GM12891 (cell line): ENCODE data around the gene HOOK2.

Experiments
- PAX5 ChIP-seq: IDR thresholded peaks from 2 replicates; pipeline ENCODE4 v1.6.1; 2011; ENCODE audit warnings: low read length, moderate library complexity, mild to moderate bottlenecking; ENCODE audit not compliant: insufficient read depth, severe bottlenecking
- POLR2A ChIP-seq: IDR thresholded peaks from 2 replicates; pipeline ENCODE4 v1.6.1; 2011; ENCODE audit warnings: low read depth, low read length, control low read depth
- POLR2AphosphoS5 ChIP-seq: IDR thresholded peaks from 2 replicates; pipeline ENCODE4 v1.6.1; 2011; ENCODE audit warnings: low read depth, low read length, control low read depth
- POU2F2 ChIP-seq: IDR thresholded peaks from 2 replicates; pipeline ENCODE4 v1.6.1; 2011; ENCODE audit warnings: low read depth, mild to moderate bottlenecking, control low read depth, low read length, moderate library complexity
- TAF1 ChIP-seq: IDR thresholded peaks from 2 replicates; pipeline ENCODE4 v1.6.1; 2011; ENCODE audit warnings: low read depth, low read length, control low read depth

GRCh38 chr19:12745166-12745897 lies 30.0 kb downstream of the HOOK2 start:
- no peak for TF ChIP-seq POLR2A
- no peak for TF ChIP-seq TAF1
- no peak for TF ChIP-seq POLR2AphosphoS5
- TF ChIP-seq POU2F2: no peak
- TF ChIP-seq PAX5: no peak
